Lung (tissue), 12 donors: Measurements from ENCODE around the gene SET. TPM values are rescaled to one million over a fixed set of nuclear protein-coding genes. Genes with fewer than 3 reads are reported as not detected.
"Not testable (repeated sequence)": the region's sequence is repeated elsewhere in the genome, so short reads cannot be mapped to it uniquely, and the experiment has no call there.

Source experiments
- ATAC-seq: fragments of 200-7000 bp; cut with Tn5 transposase; one replicate; pipeline ENCODE4 v1.9.1; 2020; ENCODE audit warnings: moderate number of reproducible peaks; ENCODE audit not compliant: insufficient read depth, low FRiP score
- DNase-seq, 3 donors: peaks; one replicate each; pipeline ENCODE4 v3.0.0-alpha.2; 2013 to 2017
- H3K27ac ChIP-seq, 2 donors: one replicate each; pipeline ENCODE4 v1.5.1; 2013; ENCODE audit warnings: mild to moderate bottlenecking in 2 of 2, moderate library complexity in 2 of 2, control low read depth in 1 of 2, inconsistent platforms in 1 of 2, low read depth in 1 of 2, low read length in 1 of 2
- H3K27me3 ChIP-seq, 3 donors: one replicate each; pipeline ENCODE4 v1.5.1; 2013; ENCODE audit warnings: low read length in 2 of 3; ENCODE audit not compliant: control insufficient read depth in 3 of 3, insufficient read depth in 3 of 3
- H3K36me3 ChIP-seq, 4 donors: one replicate each; pipeline ENCODE4 v1.5.1; 2013; ENCODE audit warnings: low read length in 4 of 4, mild to moderate bottlenecking in 1 of 4, moderate library complexity in 1 of 4; ENCODE audit not compliant: control insufficient read depth in 4 of 4, insufficient read depth in 4 of 4
- H3K4me1 ChIP-seq, 5 donors: one replicate each; pipeline ENCODE4 v1.5.1; 2013; ENCODE audit warnings: low read length in 5 of 5, mild to moderate bottlenecking in 2 of 5, moderate library complexity in 1 of 5; ENCODE audit not compliant: control insufficient read depth in 5 of 5, insufficient read depth in 5 of 5
- H3K4me3 ChIP-seq: one replicate; pipeline ENCODE4 v1.5.1; 2013; ENCODE audit warnings: mild to moderate bottlenecking, control low read depth, moderate library complexity
- H3K9ac ChIP-seq, 2 donors: one replicate each; pipeline ENCODE4 v1.5.1; 2013; ENCODE audit warnings: low read length in 2 of 2, control low read depth in 1 of 2; ENCODE audit not compliant: insufficient read depth in 1 of 2
- H3K9me3 ChIP-seq, 4 donors: one replicate each; pipeline ENCODE4 v1.5.1; 2013; ENCODE audit warnings: low read length in 3 of 4, mild to moderate bottlenecking in 1 of 4, moderate library complexity in 1 of 4; ENCODE audit not compliant: control insufficient read depth in 4 of 4, insufficient read depth in 3 of 4
- CTCF ChIP-seq: IDR thresholded peaks from 2 replicates; pipeline ENCODE4 v1.5.1; 2012; ENCODE audit warnings: mild to moderate bottlenecking; ENCODE audit errors: control extremely low read depth, extremely low read depth
- WGBS, 2 donors: extraction: QIAGEN DNeasy Blood & Tissue Kit; methylation state at CpG; one replicate each; pipeline ENCODE4 v1.1.7; 2013; 5-methylcytosine and 5-hydroxymethylcytosine counted together
- polyA plus RNA-seq, 2 donors: library from polyadenylated mRNA; stranded (reverse); fragments of 200-250 nt; gene quantifications; one replicate each; pipeline ENCODE4 v1.2.1, GENCODE V29; 2013
- total RNA-seq, 2 donors: library from RNA; depleted of rRNA in 1 of 2; stranded (reverse); fragments of >200 nt in 1 of 2; gene quantifications; one replicate each; pipeline ENCODE4 v1.2.1, GENCODE V29; 2014 to 2021
- donor health status: control.
- donor health status: control.
- donor health status: Bipolar disorder and iron deficiency.
- donor health status: healthy.
- donor health status: DM: yes; HTN: yes; CAD: no.

Gene SET
- total and polyA plus RNA-seq, 4 donors = 98.0 to 364 (median 189) TPM

GRCh38 chr9:128689293-128689774 lies 312 bp downstream of the SET start:
- H3K27me3 ChIP-seq = no peaks in the 10 kb centered on the region
- H3K27ac ChIP-seq = peak overlapping the region; percentile 91 to 99
- no peak for TF ChIP-seq CTCF
- H3K4me3 ChIP-seq = peak overlapping the region; percentile 75
- DNase-seq (no peak), ATAC-seq (peak; percentile 4)
- H3K9me3 ChIP-seq = no peaks in the 10 kb centered on the region
- 1% methylated on average over 36 to 79 of the region's 80 CpGs for WGBS, 2 donors
- H3K36me3 ChIP-seq = peaks cover 2 to 26% (median 16%) of the 10 kb centered on the region in 4 donors
- no peak overlapping the region for H3K9ac ChIP-seq
- peaks cover 9 to 40% (median 17%) of the 10 kb centered on the region in 5 donors for H3K4me1 ChIP-seq

GRCh38 chr9:128689820-128690683 lies 1.0 kb downstream of the SET start:
- Histone ChIP-seq H3K9me3 (no peaks in the 10 kb centered on the region), H3K27ac (peak overlapping the region; percentile 73 to 99), H3K9ac (peak overlapping the region; percentile 49 to 90), H3K27me3 (no peaks in the 10 kb centered on the region), H3K4me1 (peaks cover 4 to 32% (median 10%) of the 10 kb centered on the region in 5 donors), H3K36me3 (peaks cover 3 to 28% (median 19%) of the 10 kb centered on the region in 4 donors), H3K4me3 (peak overlapping the region; percentile 64)
- ATAC-seq (no peak), DNase-seq (peak; percentile 56 to 79 (median 72))
- no peak for TF ChIP-seq CTCF
- WGBS, 2 donors = 0% methylated on average over 33 to 83 of the region's 83 CpGs

GRCh38 chr9:128690684-128691034 lies 1.6 kb downstream of the SET start:
- WGBS, 2 donors = 9 to 11% methylated on average over 5 of the region's 5 CpGs
- DNase-seq = no peak
- peaks cover 4 to 29% (median 9%) of the 10 kb centered on the region in 5 donors for H3K4me1 ChIP-seq
- no peak for TF ChIP-seq CTCF
- no peaks in the 10 kb centered on the region for H3K27me3 ChIP-seq
- H3K9ac ChIP-seq = peak overlapping the region; percentile 49 to 90
- peaks cover 3 to 29% (median 22%) of the 10 kb centered on the region in 4 donors for H3K36me3 ChIP-seq
- H3K27ac ChIP-seq = peak overlapping the region in 1 of 2 donors; percentile 73
- H3K9me3 ChIP-seq = no peaks in the 10 kb centered on the region
- H3K4me3 ChIP-seq = peak overlapping the region; percentile 64
- no peak for ATAC-seq

GRCh38 chr9:128693738-128694137 lies 4.7 kb downstream of the SET start:
- not testable (repeated sequence) for ATAC-seq, DNase-seq, H3K9ac ChIP-seq, H3K27ac ChIP-seq, H3K27me3 ChIP-seq, H3K9me3 ChIP-seq, H3K4me3 ChIP-seq
- Histone ChIP-seq H3K36me3 (peaks cover 7 to 32% (median 25%) of the 10 kb centered on the region in 4 donors), H3K4me1 (peaks cover 2 to 11% (median 5%) of the 10 kb centered on the region in 5 donors)
- 90 to 92% methylated on average over 3 of the region's 3 CpGs for WGBS, 2 donors
